Vagina (tissue), 2 donors: ENCODE data around the gene ZBTB40.

Experiments
- POLR2A ChIP-seq, 2 donors: fragments of 450-650 bp; IDR thresholded peaks; one replicate each; pipeline ENCODE4 v1.6.1; 2017; ENCODE audit warnings: antibody characterized with exemption in 2 of 2, mild to moderate bottlenecking in 2 of 2, moderate library complexity in 2 of 2
- POLR2AphosphoS5 ChIP-seq, 2 donors: sonication (generic); formaldehyde crosslinking; IDR thresholded peaks; one replicate each; pipeline ENCODE4 v1.9.0; 2017; ENCODE audit warnings: antibody characterized with exemption in 2 of 2, mild to moderate bottlenecking in 2 of 2, low read depth in 1 of 2; ENCODE audit not compliant: insufficient read depth in 1 of 2
- TF ChIP-seq, protein P1 (sequence below), 3 experiments: fragments of 450-650 bp in 2 of 3; fragments of 200-600 bp in 1 of 3; sonication (generic) in 1 of 3; IDR thresholded peaks; one replicate each; pipeline ENCODE4 v1.5.1; 2017 to 2019; ENCODE audit warnings: antibody characterized with exemption in 3 of 3, mild to moderate bottlenecking in 2 of 3, moderate library complexity in 2 of 3

DNA sequence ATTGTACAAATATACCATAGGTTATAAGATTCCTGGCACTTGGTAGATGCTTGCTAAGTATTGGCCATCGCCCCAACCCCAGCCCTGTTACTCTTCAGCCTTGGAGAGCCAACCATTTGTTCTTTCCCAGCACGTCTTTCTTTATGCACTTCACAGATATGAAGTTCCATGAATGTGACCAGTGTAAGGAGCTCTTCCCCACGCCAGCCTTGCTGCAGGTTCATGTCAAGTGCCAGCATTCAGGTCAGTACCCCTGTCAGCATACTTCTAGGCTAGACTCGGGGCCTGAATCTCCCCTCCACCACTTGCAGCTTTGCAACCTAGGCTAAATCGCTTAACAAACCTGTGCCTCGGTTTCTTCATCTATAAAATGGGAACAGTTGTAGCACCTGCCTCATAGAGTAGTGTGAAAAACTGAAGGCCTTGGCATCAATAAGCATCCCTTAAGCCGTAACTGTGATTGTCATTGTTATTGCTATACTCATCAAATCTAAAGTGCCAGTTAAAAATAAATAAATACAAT, 70.6 kb downstream of the ZBTB40 start:
- no peak for TF ChIP-seq POLR2A (IDR thresholded peaks at IDR 0.05)
- TF ChIP-seq, protein P1, sequence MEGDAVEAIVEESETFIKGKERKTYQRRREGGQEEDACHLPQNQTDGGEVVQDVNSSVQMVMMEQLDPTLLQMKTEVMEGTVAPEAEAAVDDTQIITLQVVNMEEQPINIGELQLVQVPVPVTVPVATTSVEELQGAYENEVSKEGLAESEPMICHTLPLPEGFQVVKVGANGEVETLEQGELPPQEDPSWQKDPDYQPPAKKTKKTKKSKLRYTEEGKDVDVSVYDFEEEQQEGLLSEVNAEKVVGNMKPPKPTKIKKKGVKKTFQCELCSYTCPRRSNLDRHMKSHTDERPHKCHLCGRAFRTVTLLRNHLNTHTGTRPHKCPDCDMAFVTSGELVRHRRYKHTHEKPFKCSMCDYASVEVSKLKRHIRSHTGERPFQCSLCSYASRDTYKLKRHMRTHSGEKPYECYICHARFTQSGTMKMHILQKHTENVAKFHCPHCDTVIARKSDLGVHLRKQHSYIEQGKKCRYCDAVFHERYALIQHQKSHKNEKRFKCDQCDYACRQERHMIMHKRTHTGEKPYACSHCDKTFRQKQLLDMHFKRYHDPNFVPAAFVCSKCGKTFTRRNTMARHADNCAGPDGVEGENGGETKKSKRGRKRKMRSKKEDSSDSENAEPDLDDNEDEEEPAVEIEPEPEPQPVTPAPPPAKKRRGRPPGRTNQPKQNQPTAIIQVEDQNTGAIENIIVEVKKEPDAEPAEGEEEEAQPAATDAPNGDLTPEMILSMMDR (IDR thresholded peaks at IDR 0.05): no peak
- no peak for TF ChIP-seq POLR2AphosphoS5 (IDR thresholded peaks at IDR 0.05; ENCODE audit: insufficient read depth in 1 of 2, low read depth in 1 of 2)
